Vagina (tissue), 2 donors: ENCODE measurements around the gene CAMKMT.

Experiments used
- POLR2A ChIP-seq, 2 donors: fragments of 450-650 bp; IDR thresholded peaks; one replicate each; pipeline ENCODE4 v1.6.1; 2017; ENCODE audit warnings: antibody characterized with exemption in 2 of 2, mild to moderate bottlenecking in 2 of 2, moderate library complexity in 2 of 2
- POLR2AphosphoS5 ChIP-seq, 2 donors: sonication (generic); formaldehyde crosslinking; IDR thresholded peaks; one replicate each; pipeline ENCODE4 v1.9.0; 2017; ENCODE audit warnings: antibody characterized with exemption in 2 of 2, mild to moderate bottlenecking in 2 of 2, low read depth in 1 of 2; ENCODE audit not compliant: insufficient read depth in 1 of 2
- TF ChIP-seq, protein P1 (sequence below), 3 experiments: fragments of 450-650 bp in 2 of 3; fragments of 200-600 bp in 1 of 3; sonication (generic) in 1 of 3; IDR thresholded peaks; one replicate each; pipeline ENCODE4 v1.5.1; 2017 to 2019; ENCODE audit warnings: antibody characterized with exemption in 3 of 3, mild to moderate bottlenecking in 2 of 3, moderate library complexity in 2 of 3

DNA sequence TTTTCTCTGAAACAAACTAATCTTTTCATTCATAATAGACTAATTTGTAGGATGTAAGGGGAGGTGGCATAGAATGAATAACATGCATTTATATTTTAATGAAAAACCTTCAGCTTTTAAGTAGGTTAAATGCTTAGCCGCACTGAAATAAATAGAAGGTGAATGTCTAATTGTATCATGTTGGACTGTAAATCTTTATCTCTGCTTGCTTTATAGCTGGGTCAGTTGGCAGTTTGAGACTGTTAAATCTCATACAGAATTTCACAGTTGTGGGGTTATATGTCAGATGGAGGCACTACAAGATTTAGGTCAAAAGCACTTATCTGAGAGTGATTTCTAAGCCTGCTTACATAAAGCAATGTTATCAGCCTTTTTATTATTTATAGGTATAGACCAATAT lies 405.0 kb downstream of the CAMKMT start:
- TF ChIP-seq, protein P1, sequence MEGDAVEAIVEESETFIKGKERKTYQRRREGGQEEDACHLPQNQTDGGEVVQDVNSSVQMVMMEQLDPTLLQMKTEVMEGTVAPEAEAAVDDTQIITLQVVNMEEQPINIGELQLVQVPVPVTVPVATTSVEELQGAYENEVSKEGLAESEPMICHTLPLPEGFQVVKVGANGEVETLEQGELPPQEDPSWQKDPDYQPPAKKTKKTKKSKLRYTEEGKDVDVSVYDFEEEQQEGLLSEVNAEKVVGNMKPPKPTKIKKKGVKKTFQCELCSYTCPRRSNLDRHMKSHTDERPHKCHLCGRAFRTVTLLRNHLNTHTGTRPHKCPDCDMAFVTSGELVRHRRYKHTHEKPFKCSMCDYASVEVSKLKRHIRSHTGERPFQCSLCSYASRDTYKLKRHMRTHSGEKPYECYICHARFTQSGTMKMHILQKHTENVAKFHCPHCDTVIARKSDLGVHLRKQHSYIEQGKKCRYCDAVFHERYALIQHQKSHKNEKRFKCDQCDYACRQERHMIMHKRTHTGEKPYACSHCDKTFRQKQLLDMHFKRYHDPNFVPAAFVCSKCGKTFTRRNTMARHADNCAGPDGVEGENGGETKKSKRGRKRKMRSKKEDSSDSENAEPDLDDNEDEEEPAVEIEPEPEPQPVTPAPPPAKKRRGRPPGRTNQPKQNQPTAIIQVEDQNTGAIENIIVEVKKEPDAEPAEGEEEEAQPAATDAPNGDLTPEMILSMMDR (IDR thresholded peaks at IDR 0.05) = no peak
- TF ChIP-seq POLR2A (IDR thresholded peaks at IDR 0.05) = no peak
- no peak for TF ChIP-seq POLR2AphosphoS5 (IDR thresholded peaks at IDR 0.05; ENCODE audit: insufficient read depth in 1 of 2, low read depth in 1 of 2)
